Activated CD8-positive, alpha-beta T cell treated with anti-CD3 and anti-CD28 coated beads for 36 hours (primary cell): Measurements from ENCODE around the gene HOXA1. TPM values are rescaled to one million over a fixed set of nuclear protein-coding genes. Genes with fewer than 3 reads are reported as not detected.

Experiments
- ATAC-seq: fragments of 200-7000 bp; cut with Tn5 transposase; one replicate; pipeline ENCODE4 v1.10.0; 2021; ENCODE audit warnings: mild to moderate bottlenecking, moderate library complexity
- CTCF ChIA-PET: fragments of 350-600 bp; sonication (Branson Sonifier 250); formaldehyde crosslinking; loops from one replicate; lab custom pipeline; 2021; ENCODE audit warnings: antibody characterized with exemption; lab: Charles Lee
- POLR2A ChIA-PET: fragments of 350-600 bp; sonication (Branson Sonifier 250); formaldehyde crosslinking; loops from one replicate; lab custom pipeline; 2021; ENCODE audit warnings: antibody characterized with exemption; lab: Charles Lee
- DNase-seq: peaks from one replicate; pipeline ENCODE4 v3.0.0-alpha.2; 2020
- H3K27ac Mint-ChIP-seq: one replicate; pipeline ENCODE4 v1.8.0; 2021; ENCODE audit warnings: mild to moderate bottlenecking, mixed read lengths
- H3K27me3 Mint-ChIP-seq: one replicate; pipeline ENCODE4 v1.8.0; 2021; ENCODE audit warnings: mixed read lengths
- H3K36me3 Mint-ChIP-seq: one replicate; pipeline ENCODE4 v1.8.0; 2021; ENCODE audit warnings: low read depth, mixed read lengths
- H3K4me1 Mint-ChIP-seq: one replicate; pipeline ENCODE4 v1.8.0; 2021; ENCODE audit warnings: low read depth, mixed read lengths
- H3K4me3 Mint-ChIP-seq: one replicate; pipeline ENCODE4 v1.8.0; 2021; ENCODE audit warnings: mild to moderate bottlenecking, moderate library complexity, mixed read lengths
- H3K9me3 Mint-ChIP-seq: one replicate; pipeline ENCODE4 v1.8.0; 2021; ENCODE audit warnings: mixed read lengths
- CTCF ChIP-seq: fragments of 200-600 bp; IDR thresholded peaks from one replicate; pipeline ENCODE4 v1.8.0; 2022; ENCODE audit warnings: antibody characterized with exemption, mild to moderate bottlenecking
- intact Hi-C: fragments of 100-400 bp; cut with micrococcal nuclease; formaldehyde crosslinking; loops from one replicate; pipeline ENCODE4 v1.10.0; 2022
- total RNA-seq, 2 experiments: library from RNA; stranded (reverse); gene quantifications; one replicate each; pipeline ENCODE4 v1.2.3, GENCODE V29; 2021

Gene HOXA1
- total RNA-seq, 2 experiments from 2014 or later: 0.25 TPM

- Mint-ChIP-seq H3K36me3 (peaks cover 3% of the 10 kb centered on the region), H3K4me1 (peaks cover 19% of the 10 kb centered on the region), H3K27ac (no peak overlapping the region), H3K4me3 (peak overlapping the region; percentile 60), H3K9me3 (no peaks in the 10 kb centered on the region), H3K27me3 (peaks cover 32% of the 10 kb centered on the region)
- TF ChIP-seq CTCF: no peak
- ATAC-seq (no peak), DNase-seq (no peak)
- ChIA-PET CTCF (interaction anchor here (0.8 to 1.5 kb wide), 4 partner anchors 10 to 24 kb away, joined by 3 to 5 read pairs (median 4); partner anchors contain the start of gene HOXA5), POLR2A (no interaction called here)
- intact Hi-C loops: no loop called here
Measured at GRCh38 chr7:27131390-27131819, 35.6 kb upstream of the HOXA1 start.

DNA sequence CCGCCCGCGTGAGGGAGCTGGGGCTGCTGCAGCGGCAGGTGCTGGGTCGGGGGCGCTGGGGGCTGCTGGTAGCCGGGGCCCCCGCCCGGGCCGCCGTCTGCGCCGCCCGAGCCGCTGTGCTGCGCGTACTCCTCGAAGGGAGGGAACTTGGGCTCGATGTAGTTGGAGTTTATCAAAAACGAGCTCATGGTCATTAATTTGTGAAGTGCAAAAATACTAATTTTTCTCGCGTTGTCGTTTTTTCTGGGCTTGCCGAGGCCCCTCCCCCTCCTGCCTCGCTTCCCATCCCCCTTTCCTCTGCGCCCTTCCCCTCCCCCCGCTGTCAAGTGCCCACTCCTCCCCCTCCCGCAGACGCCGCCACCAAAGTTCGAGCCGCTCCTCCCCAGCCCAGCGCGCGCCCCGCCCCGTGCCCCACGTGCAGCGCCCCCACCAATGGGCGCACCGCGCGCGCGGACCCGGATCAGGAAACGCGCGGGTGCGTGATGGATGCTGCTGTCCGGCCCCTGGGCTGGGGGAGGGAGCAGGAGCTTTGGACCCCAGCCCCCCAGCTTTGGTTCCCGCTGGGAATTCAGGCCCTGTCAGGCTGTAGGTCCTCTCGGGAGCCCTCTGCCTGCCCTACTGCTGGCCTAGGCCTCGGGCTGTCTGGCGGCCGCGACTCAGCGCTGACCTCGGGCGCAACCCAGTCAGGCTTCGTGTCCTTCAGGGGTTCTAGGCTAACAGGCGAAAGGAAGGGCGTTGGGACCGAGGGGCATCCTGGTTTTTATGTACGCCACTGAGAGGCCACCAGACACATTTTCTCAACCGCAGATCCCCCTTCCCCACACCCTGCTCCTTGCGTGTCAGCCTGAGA lies 35.0 kb upstream of the HOXA1 start, which contains the start of gene HOXA4:
TSS of gene HOXA4 (minus strand) at position 218 of the 850 bp plus-strand sequence. CDS start at position 194, 24 bp downstream.
- POLR2A ChIA-PET: no interaction called here
- peaks cover 14% of the 10 kb centered on the region for H3K4me1 Mint-ChIP-seq
- ATAC-seq: peak; percentile 89
- intact Hi-C loops: no loop called here
- CTCF ChIA-PET: interaction anchor here (1.2 to 1.4 kb wide), 2 partner anchors 13 to 20 kb away, joined by 3 to 5 read pairs; partner anchors contain the start of gene HOXA5
- TF ChIP-seq CTCF: no peak
- peaks cover 29% of the 10 kb centered on the region for H3K27me3 Mint-ChIP-seq
- no peaks in the 10 kb centered on the region for H3K9me3 Mint-ChIP-seq
- H3K27ac Mint-ChIP-seq: no peak within 1 kb of the TSS
- H3K4me3 Mint-ChIP-seq: peak within 1 kb of the TSS; percentile 60
- H3K36me3 Mint-ChIP-seq: peaks cover 3% of the 10 kb centered on the region
- DNase-seq: peak; percentile 69

DNA sequence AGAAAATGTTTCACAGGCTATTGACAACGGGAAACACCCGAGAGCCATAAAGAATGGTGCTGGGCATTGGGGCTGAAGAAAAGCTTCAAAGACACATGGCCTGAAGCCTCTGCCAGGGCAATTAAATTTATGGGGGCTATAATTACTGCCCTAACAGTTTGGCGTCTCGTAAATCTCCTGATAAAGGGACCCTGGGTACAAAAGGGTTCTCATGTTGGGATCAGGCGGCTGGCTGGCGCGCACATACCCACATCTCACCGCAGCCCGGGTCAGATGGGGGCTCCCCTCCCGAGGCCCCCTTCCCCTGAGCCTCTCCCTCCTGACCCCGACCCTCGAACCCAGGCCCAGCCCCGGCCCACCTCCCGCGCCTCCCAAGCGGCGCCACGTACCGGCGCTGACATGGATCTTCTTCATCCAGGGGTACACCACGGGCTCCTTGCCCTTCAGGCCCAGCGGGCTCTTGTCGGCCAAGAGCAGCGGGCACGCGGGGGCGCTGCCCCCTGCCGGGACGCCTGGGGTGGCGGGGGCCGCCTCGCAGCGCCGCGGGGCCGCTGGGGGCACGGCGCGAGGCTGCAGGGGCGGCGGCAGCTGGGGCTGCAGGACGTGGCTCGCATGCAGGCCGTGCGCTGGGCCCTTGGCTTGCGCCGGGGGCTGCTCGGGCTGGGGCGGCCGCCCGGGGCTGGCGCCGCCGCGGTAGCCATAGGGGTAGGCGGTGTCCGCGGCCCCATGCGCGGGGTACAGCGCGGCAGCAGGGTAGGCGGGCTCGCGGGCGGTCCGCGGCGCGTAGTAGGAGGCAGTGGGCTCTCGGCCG lies 34.1 kb upstream of the HOXA1 start:
- ATAC-seq (peak; percentile 15), DNase-seq (no peak)
- ChIA-PET CTCF (interaction anchor here (1.4 kb wide), 1 partner anchor 14 kb away, joined by 5 read pairs; the partner anchor contains the start of gene HOXA5), POLR2A (no interaction called here)
- no peak for TF ChIP-seq CTCF
- no peak overlapping the region for H3K27ac Mint-ChIP-seq
- peaks cover 12% of the 10 kb centered on the region for H3K4me1 Mint-ChIP-seq
- peaks cover 3% of the 10 kb centered on the region for H3K36me3 Mint-ChIP-seq
- intact Hi-C loops: no loop called here
- no peaks in the 10 kb centered on the region for H3K9me3 Mint-ChIP-seq
- H3K4me3 Mint-ChIP-seq: no peak overlapping the region
- H3K27me3 Mint-ChIP-seq: peaks cover 29% of the 10 kb centered on the region

- H3K4me3 Mint-ChIP-seq: no peak overlapping the region
- ChIA-PET POLR2A (no interaction called here), CTCF (interaction anchor here (1.1 to 1.9 kb wide), 3 partner anchors 21 to 50 kb away, joined by 3 to 5 read pairs (median 3); no protein-coding TSS in a partner anchor)
- H3K36me3 Mint-ChIP-seq: peaks cover 3% of the 10 kb centered on the region
- no peak for ATAC-seq
- no peak overlapping the region for H3K27ac Mint-ChIP-seq
- peaks cover 26% of the 10 kb centered on the region for H3K27me3 Mint-ChIP-seq
- intact Hi-C loops: no loop called here
- no peak for DNase-seq
- H3K9me3 Mint-ChIP-seq: no peaks in the 10 kb centered on the region
- peaks cover 3% of the 10 kb centered on the region for H3K4me1 Mint-ChIP-seq
- no peak for TF ChIP-seq CTCF
Measured at GRCh38 chr7:27128776-27129728, 33.3 kb upstream of the HOXA1 start.
